ENCODE results near the gene AP4B1.

The AP4B1 gene

DNA sequence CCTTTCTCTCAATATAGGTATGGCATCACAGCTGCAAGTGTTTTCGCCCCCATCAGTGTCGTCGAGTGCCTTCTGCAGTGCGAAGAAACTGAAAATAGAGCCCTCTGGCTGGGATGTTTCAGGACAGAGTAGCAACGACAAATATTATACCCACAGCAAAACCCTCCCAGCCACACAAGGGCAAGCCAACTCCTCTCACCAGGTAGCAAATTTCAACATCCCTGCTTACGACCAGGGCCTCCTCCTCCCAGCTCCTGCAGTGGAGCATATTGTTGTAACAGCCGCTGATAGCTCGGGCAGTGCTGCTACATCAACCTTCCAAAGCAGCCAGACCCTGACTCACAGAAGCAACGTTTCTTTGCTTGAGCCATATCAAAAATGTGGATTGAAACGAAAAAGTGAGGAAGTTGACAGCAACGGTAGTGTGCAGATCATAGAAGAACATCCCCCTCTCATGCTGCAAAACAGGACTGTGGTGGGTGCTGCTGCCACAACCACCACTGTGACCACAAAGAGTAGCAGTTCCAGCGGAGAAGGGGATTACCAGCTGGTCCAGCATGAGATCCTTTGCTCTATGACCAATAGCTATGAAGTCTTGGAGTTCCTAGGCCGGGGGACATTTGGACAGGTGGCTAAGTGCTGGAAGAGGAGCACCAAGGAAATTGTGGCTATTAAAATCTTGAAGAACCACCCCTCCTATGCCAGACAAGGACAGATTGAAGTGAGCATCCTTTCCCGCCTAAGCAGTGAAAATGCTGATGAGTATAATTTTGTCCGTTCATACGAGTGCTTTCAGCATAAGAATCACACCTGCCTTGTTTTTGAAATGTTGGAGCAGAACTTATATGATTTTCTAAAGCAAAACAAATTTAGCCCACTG is 36.0 kb upstream of the AP4B1 start:
- no peak for DNase-seq (ENCODE audit: low read depth)
- H3K4me3 ChIP-seq (ENCODE audit: low read depth, low read length) = no peak overlapping the region
- in situ Hi-C loops (cut with HindIII; ENCODE audit: low sequenced_read_pairs) = no loop called here
- TF ChIP-seq, protein P1, sequence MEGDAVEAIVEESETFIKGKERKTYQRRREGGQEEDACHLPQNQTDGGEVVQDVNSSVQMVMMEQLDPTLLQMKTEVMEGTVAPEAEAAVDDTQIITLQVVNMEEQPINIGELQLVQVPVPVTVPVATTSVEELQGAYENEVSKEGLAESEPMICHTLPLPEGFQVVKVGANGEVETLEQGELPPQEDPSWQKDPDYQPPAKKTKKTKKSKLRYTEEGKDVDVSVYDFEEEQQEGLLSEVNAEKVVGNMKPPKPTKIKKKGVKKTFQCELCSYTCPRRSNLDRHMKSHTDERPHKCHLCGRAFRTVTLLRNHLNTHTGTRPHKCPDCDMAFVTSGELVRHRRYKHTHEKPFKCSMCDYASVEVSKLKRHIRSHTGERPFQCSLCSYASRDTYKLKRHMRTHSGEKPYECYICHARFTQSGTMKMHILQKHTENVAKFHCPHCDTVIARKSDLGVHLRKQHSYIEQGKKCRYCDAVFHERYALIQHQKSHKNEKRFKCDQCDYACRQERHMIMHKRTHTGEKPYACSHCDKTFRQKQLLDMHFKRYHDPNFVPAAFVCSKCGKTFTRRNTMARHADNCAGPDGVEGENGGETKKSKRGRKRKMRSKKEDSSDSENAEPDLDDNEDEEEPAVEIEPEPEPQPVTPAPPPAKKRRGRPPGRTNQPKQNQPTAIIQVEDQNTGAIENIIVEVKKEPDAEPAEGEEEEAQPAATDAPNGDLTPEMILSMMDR (IDR thresholded peaks at IDR 0.05; ENCODE audit: low read depth, low read length, missing control alignments) = no peak

DNA sequence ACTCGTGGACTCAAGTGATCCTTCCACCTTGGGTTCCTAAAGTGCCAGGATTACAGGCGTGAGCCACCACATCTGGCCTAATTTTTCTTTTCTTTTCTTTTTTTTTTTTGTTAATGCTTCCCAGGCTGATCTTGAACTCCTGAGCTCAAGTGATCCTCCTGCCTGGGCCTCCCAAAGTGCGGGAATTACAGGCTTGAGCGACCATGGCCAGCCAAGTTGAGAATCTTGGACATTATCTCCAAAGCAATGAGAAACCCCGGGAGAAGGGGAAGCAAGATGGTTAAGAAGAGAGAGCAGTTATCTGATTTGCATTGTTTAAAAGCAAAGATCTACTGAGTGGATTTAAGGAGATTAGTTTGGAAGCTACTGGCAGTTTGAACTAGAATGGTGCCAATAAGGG is 33.6 kb upstream of the AP4B1 start:
- TF ChIP-seq, protein P1 (IDR thresholded peaks at IDR 0.05; ENCODE audit: low read depth, low read length, missing control alignments) = no peak
- H3K4me3 ChIP-seq (ENCODE audit: low read depth, low read length) = no peak overlapping the region
- DNase-seq (ENCODE audit: low read depth) = no peak
- in situ Hi-C loops (cut with HindIII; ENCODE audit: low sequenced_read_pairs) = no loop called here

DNA sequence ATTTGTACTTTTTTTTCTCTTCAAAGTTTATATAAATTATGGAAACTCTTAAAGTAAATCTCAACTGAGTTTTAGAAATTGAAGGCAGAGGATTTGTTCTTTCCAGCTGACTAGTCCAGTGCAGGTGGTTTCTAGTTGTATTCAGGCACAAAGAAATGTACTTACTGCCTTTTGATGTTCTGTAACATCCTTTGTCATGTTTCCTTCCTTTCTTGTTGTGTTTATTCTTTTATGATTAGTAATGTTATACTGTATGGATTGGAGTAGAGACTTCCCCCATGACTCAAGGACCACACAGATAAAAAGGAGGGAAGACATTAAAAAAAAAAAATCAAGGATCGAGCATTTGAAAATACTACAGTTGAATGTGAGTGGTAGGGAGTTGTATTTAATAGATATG is 32.5 kb upstream of the AP4B1 start:
- in situ Hi-C loops (cut with HindIII; ENCODE audit: low sequenced_read_pairs) = no loop called here
- TF ChIP-seq, protein P1 (IDR thresholded peaks at IDR 0.05; ENCODE audit: low read depth, low read length, missing control alignments) = no peak
- no peak overlapping the region for H3K4me3 ChIP-seq (ENCODE audit: low read depth, low read length)
- no peak for DNase-seq (ENCODE audit: low read depth)

DNA sequence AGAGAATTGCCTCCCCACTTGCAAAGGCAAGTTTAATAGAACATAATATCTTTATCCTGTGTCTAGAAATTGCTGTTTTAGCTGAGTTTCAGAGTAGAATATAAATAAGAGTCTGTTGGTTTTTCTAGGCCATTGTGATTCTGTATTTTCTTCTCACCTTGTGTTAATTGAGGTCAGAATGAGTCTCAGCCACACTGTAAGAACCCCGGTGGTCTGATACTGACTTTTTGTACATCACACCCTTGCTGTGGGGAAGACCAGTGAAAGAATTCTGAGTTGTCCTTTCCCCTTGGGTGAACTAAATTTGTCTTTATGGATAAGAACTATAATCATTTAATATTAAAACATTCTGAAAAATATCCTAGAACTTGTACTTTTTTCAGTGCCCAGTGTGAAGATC is 31.4 kb upstream of the AP4B1 start:
- in situ Hi-C loops (cut with HindIII; ENCODE audit: low sequenced_read_pairs) = no loop called here
- DNase-seq (ENCODE audit: low read depth) = no peak
- H3K4me3 ChIP-seq (ENCODE audit: low read depth, low read length) = no peak overlapping the region
- TF ChIP-seq, protein P1 (IDR thresholded peaks at IDR 0.05; ENCODE audit: low read depth, low read length, missing control alignments) = no peak

DNA sequence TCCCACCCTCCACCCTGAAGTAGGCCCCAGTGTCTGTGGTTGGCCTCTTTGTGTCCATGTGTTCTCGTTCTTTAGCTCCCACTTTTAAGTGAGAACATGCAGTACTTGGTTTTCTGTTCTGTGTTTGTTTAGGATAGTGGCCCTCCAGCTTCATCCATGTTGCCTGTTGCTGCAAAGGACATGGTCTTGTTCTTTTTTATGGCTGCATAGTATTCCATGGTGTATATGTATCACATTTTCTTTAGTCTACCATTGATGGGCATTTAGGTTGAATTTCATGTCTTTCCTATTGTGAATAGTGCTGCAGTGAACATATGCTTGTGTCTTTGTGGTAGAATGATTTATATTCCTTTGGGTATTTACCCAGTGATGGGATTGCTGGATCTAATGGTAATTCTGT is 30.6 kb upstream of the AP4B1 start:
- H3K4me3 ChIP-seq (ENCODE audit: low read depth, low read length) = no peak overlapping the region
- DNase-seq (ENCODE audit: low read depth) = no peak
- in situ Hi-C loops (cut with HindIII; ENCODE audit: low sequenced_read_pairs) = no loop called here
- TF ChIP-seq, protein P1 (IDR thresholded peaks at IDR 0.05; ENCODE audit: low read depth, low read length, missing control alignments) = no peak

DNA sequence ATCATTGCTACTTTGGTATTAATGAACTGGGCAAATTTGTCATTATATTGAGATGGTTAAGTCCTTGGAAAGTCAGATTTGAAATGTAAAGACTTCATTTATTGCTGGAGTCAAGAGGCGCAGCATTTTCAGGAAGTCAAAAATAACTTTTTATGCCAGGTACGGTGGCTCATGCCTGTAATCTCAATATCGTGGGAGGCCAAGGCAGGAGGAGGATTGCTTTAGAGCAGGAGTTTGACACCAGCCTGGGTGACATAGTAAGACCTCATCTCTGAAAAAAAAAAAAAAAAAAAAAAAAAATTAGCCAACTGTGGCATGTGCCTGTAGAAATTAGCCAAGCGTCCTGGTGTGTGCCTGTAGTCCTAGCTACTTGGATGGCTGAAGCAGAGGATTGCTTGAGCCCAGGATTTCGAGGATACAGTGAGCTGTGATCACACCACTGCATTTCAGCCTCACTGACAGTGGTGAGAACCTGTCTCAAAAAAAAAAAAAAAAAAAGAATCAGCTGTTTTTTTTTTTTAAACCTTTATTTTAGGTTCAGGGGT is 30.0 kb upstream of the AP4B1 start:
- no peak overlapping the region for H3K4me3 ChIP-seq (ENCODE audit: low read depth, low read length)
- TF ChIP-seq, protein P1 (IDR thresholded peaks at IDR 0.05; ENCODE audit: low read depth, low read length, missing control alignments) = no peak
- in situ Hi-C loops (cut with HindIII; ENCODE audit: low sequenced_read_pairs) = no loop called here
- no peak for DNase-seq (ENCODE audit: low read depth)
